Measurements from ENCODE around the gene MICU1. TPM values are rescaled to one million over a fixed set of nuclear protein-coding genes. Genes with fewer than 3 reads are reported as not detected.

MICU1 gene
- total RNA-seq, 1 experiment from 2014 or later: 36.0 TPM

DNA sequence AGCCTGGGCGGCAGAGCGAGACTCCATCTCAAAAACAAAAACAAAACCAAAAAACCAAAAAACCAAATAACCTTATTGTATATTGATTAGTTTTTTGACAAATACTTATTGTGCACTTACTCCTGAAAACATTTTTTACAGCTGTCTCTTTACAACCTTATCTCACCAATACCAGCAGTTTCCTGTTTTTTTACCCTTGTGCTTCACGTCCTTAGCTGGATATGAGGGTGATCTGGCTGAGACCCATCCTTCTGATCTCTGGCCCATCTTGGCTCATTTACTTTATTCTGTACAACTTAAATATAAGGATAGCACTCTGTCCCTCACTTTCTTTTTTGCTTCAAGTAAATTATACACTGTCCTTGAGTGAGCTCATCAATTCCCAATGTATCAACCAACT lies 166.6 kb downstream of the MICU1 start:
- Mint-ChIP-seq H3K4me3 (no peak overlapping the region), H3K36me3 (no peaks in the 10 kb centered on the region), H3K9me3 (no peaks in the 10 kb centered on the region), H3K27me3 (ENCODE audit: low read depth) (no peaks in the 10 kb centered on the region), H3K4me1 (no peaks in the 10 kb centered on the region), H3K27ac (no peak overlapping the region)
- ChIA-PET CTCF (no interaction called here), POLR2A (no interaction called here)
- DNase-seq (ENCODE audit: low spot score): no peak
- no peak for TF ChIP-seq TEAD1 (CRISPR knock-in tag; IDR thresholded peaks at IDR 0.05)
- TF ChIP-seq TP53 (CRISPR knock-in tag; IDR thresholded peaks at IDR 0.05): no peak
- no peak for TF ChIP-seq FOXP1 (CRISPR knock-in tag; IDR thresholded peaks at IDR 0.05; ENCODE audit: borderline replicate concordance)
- no peak for TF ChIP-seq PRRX2 (CRISPR knock-in tag; IDR thresholded peaks at IDR 0.05)
- no peak for TF ChIP-seq KAT7 (CRISPR knock-in tag; IDR thresholded peaks at IDR 0.05; ENCODE audit: borderline replicate concordance)
- no peak for TF ChIP-seq GTF2I (CRISPR knock-in tag; conservative IDR thresholded peaks at IDR 0.05)
- no peak for TF ChIP-seq IRF2 (CRISPR knock-in tag; IDR thresholded peaks at IDR 0.05; ENCODE audit: borderline replicate concordance, low read depth)
- TF ChIP-seq RORB (CRISPR knock-in tag; IDR thresholded peaks at IDR 0.05): no peak
- ATAC-seq: no peak

DNA sequence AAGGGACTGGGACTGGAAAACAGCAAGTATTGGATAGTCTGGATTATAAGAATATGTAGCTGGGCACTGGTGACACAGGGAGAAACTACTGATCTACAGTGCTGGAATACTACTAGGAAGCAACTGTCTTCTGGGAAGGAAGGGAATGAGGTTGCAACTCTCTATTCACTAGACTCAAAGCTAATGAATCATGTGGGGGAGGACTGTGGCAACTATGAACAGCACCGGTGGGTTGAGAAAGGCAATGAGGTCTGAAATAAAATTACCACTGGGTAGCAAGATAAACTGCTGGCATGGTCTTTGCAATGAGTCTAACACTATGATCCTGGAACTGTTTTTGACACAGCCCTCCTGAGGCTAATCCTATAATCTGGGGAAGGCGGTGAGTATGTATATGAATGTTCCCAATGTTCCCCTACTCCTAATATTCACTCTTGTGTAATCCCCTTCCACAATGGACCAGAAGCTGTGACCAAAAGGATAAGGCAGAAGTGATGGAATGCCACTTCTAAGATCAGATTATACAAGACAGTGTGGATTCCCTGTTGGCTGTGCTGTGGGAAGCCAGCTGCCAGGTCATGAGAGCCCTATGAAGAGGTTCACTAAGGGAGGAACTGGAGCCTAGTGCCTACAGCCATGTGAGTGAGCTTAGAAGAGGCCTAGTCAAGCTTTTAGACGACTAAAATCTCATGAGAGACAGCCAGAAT lies 169.8 kb downstream of the MICU1 start:
- ATAC-seq (no peak), DNase-seq (ENCODE audit: low spot score) (no peak)
- H3K9me3 Mint-ChIP-seq: no peaks in the 10 kb centered on the region
- no peaks in the 10 kb centered on the region for H3K36me3 Mint-ChIP-seq
- H3K27ac Mint-ChIP-seq: peak overlapping the region; percentile 50; the same call in 1 of the 2 replicates
- no peak overlapping the region for H3K4me3 Mint-ChIP-seq
- H3K4me1 Mint-ChIP-seq: no peaks in the 10 kb centered on the region
- H3K27me3 Mint-ChIP-seq (ENCODE audit: low read depth): no peaks in the 10 kb centered on the region
- CTCF ChIA-PET: interaction anchor here (1.0 to 1.3 kb wide), 2 partner anchors 80 to 378 kb away, joined by 3 to 4 read pairs; no protein-coding TSS in a partner anchor
- TF ChIP-seq ZNF281 (CRISPR knock-in tag; IDR thresholded peaks at IDR 0.05) (no peak), AFF4 (CRISPR knock-in tag; IDR thresholded peaks at IDR 0.05; ENCODE audit: borderline replicate concordance) (no peak), MLX (CRISPR knock-in tag; IDR thresholded peaks at IDR 0.05) (no peak), ZNF425 (CRISPR knock-in tag; conservative IDR thresholded peaks at IDR 0.05) (no peak), TEAD1 (CRISPR knock-in tag; IDR thresholded peaks at IDR 0.05) (no peak), CBFB (CRISPR knock-in tag; IDR thresholded peaks at IDR 0.05; ENCODE audit: low read depth) (no peak), ZNF671 (CRISPR knock-in tag; IDR thresholded peaks at IDR 0.05) (no peak)
- TF ChIP-seq, protein P1, sequence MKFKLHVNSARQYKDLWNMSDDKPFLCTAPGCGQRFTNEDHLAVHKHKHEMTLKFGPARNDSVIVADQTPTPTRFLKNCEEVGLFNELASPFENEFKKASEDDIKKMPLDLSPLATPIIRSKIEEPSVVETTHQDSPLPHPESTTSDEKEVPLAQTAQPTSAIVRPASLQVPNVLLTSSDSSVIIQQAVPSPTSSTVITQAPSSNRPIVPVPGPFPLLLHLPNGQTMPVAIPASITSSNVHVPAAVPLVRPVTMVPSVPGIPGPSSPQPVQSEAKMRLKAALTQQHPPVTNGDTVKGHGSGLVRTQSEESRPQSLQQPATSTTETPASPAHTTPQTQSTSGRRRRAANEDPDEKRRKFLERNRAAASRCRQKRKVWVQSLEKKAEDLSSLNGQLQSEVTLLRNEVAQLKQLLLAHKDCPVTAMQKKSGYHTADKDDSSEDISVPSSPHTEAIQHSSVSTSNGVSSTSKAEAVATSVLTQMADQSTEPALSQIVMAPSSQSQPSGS (CRISPR knock-in tag; IDR thresholded peaks at IDR 0.05; ENCODE audit: borderline replicate concordance, low read depth): no peak
- TF ChIP-seq, protein P2, sequence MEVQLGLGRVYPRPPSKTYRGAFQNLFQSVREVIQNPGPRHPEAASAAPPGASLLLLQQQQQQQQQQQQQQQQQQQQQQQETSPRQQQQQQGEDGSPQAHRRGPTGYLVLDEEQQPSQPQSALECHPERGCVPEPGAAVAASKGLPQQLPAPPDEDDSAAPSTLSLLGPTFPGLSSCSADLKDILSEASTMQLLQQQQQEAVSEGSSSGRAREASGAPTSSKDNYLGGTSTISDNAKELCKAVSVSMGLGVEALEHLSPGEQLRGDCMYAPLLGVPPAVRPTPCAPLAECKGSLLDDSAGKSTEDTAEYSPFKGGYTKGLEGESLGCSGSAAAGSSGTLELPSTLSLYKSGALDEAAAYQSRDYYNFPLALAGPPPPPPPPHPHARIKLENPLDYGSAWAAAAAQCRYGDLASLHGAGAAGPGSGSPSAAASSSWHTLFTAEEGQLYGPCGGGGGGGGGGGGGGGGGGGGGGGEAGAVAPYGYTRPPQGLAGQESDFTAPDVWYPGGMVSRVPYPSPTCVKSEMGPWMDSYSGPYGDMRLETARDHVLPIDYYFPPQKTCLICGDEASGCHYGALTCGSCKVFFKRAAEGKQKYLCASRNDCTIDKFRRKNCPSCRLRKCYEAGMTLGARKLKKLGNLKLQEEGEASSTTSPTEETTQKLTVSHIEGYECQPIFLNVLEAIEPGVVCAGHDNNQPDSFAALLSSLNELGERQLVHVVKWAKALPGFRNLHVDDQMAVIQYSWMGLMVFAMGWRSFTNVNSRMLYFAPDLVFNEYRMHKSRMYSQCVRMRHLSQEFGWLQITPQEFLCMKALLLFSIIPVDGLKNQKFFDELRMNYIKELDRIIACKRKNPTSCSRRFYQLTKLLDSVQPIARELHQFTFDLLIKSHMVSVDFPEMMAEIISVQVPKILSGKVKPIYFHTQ (CRISPR knock-in tag; IDR thresholded peaks at IDR 0.05): no peak
- POLR2A ChIA-PET: interaction anchor here (0.6 kb wide), 1 partner anchor 327 kb away, joined by 3 read pairs; no protein-coding TSS in a partner anchor
